GM19238 (cell line): ENCODE data around the gene CROCC2.
"Not testable (repeated sequence)": the region's sequence is repeated elsewhere in the genome, so short reads cannot be mapped to it uniquely, and the experiment has no call there.

ENCODE experiments used
- DNase-seq: peaks from one replicate; pipeline ENCODE4 v3.0.0; 2011; ENCODE audit warnings: low spot score; ENCODE audit not compliant: insufficient read length

CROCC2 gene

GRCh38 chr2:240966457-240966905 lies 60.3 kb downstream of the CROCC2 start:
- no peak for DNase-seq

- no peak for DNase-seq
Observed at GRCh38 chr2:240966906-240967680, 61.0 kb downstream of the CROCC2 start.

DNA sequence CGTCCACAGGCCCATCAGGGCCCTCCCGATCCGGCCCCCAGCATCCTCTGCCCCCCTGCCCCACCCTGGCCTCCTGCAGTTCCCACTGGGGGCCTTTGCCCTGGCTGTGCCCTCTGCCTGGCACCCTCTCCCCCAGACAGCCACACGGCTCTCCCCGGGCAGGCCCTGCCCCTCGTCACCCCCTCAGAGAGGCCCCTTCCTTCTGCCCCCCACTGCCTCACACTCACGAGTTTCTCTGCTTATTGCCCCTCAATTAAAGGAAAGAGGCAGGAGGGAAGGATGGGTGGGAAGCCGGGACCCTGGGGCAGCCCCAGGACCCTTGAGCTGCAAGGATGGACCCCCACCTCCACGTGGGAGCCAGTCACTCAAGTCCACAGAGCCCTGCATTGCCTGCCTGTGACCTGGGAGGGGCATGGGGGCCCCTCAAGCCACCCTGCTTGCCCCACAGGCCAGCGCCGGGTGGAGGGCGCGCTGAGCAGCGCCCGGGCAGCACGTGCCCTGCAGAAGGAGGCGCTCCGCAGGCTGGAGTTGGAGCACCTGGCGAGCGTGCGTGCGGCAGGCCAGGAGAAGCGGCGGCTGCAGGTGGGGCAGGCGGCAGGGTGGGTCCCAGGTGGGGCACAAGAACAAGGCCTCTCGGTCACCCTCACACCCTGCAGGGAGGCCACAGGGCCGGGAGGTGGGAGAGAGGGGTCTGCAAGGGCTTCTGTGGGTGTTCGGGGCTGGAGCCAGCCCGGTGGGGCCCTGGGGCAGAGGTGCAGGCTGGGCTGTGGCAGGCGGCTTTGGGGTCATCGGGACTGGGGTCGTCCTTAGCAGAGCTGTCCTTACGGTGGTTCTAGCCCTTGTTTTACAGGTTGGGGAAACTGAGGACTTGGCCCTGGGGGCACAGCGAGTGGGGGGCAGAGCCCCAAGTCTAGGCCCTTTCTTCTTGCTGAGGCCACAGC lies 61.8 kb downstream of the CROCC2 start:
- DNase-seq, result no peak

DNA sequence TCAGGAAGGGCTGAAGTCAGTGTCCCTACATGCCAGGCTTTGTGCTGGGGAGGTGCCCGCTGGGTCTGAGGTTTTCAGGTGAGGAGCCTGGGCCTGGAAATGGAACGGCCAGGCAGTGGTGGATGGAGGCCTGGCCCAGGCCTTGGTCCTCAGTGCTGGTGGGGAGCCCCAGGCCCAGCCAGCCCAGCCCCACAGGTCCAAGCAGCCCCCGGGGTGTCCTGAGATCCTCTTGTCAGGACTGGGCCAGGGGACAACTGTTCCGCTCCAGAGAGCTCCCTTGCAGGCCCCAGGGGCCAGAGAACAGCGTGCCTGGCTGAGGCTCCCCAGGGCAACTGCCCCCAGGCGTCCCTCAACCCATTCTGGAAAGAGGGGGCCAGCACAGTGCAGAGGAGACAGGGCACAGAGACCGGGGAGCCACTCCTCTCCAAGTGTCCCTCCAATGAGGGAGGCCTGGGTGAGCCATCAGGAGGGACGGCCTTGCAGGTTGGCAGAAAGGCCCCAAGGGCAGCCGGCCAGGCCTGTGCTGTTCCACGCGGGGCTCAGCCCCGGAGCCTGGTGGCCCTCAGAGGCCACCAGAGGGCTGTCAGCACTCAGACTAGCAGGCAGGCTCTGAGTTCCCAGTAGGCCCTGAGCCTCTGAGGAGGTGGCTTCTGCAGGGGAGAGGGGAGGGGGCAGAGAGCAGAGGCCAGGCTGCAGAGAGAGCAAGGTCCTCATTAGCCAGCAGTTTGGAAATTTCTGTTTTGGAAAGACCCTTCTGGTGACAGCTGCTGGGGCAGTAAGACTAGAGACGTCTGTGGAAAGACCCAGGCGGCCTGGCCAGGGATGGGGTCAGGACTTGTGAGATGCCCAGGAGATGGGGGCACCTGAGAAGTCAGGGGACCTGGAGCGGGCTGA lies 62.8 kb downstream of the CROCC2 start:
- DNase-seq, result no peak

- no peak for DNase-seq
Observed at GRCh38 chr2:240970104-240970503, 64.0 kb downstream of the CROCC2 start.

DNA sequence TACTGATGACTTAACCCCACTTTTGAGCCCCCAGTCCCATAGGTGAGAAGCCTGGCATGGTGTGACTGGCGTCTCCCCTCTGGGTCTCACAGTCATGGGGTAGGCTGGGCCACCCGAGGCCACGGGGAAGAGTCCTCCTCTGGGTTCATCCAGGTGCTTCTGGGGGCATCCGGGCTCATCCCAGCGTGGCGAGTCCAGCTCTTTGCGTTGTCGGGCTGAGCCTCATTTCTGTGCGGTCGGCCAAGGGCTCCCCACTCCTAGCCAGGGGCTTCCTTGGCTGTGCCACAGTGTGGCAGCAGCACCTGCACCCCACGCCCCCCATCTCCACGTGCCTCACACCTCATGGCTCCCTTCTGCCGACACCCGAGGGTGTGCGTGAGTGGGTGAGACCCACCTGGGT lies 64.7 kb downstream of the CROCC2 start:
- DNase-seq, result no peak

- DNase-seq, result no peak
Observed at GRCh38 chr2:240972201-240972600, 66.1 kb downstream of the CROCC2 start.

DNA sequence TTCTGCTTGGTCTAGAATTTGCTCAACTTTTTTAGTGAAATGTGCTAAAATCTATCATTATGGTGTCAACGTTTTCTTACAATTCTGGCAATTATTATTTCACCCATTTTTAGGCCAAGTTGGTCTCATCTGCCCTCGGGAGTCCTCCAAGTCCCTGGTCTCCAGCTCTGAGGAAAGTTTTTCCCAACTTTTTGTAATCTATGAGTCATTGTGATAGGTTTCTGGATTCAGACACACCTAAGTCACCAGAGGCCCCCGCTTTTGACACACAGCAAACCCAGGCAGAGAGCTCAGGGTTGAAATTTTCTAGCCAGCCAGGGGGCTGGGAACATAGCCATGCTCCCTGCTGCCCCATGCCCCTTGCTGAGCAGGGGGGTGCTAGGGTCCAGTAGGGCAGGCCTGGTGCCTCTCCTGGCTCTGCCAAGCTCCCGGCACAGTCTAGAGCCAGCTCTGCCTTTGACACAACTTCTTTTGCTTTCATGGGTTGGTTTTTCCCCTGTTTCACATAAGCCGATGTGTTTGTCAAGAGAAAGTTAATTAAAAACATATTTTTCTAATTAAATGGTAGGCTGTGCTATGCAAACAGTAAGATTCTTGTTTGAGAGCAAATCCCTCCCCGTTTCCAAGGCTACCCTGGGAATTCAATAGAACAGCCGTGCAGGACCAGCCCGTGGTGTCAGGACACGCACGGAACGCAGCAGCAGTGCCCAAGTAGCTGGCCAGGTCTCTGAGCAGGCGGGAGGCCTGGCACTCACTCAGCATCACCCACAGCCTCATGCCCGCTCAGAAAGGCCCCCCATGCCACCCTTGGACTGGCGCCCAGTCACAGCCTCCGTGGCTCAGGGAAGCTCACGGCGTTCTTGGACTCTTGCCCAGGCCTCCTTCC lies 66.7 kb downstream of the CROCC2 start:
- DNase-seq, result no peak

- no peak for DNase-seq
Observed at GRCh38 chr2:240974771-240975572, 68.8 kb downstream of the CROCC2 start.

DNA sequence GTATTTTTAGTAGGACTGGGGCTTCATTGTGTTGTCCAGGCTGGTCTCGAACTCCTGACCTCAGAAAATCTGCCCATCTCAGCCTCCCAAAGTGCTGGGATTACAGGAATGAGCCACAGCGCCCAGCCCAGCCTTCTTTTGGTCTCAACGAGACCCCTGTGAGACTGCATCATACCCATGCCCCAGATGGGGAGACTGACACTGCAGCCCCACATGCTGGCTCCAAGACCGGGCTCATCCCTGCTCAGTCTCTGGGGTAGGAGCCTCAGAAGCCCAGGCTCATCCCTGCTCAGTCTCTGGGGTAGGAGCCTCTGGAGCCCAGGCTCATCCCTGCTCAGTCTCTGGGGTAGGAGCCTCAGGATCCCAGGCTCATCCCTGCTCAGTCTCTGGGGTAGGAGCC lies 69.8 kb downstream of the CROCC2 start:
- not testable (repeated sequence) for DNase-seq

GRCh38 chr2:240981280-240981679 lies 75.1 kb downstream of the CROCC2 start:
- no peak for DNase-seq

- DNase-seq, result no peak
Observed at GRCh38 chr2:240981871-240982800, 76.0 kb downstream of the CROCC2 start.

DNA sequence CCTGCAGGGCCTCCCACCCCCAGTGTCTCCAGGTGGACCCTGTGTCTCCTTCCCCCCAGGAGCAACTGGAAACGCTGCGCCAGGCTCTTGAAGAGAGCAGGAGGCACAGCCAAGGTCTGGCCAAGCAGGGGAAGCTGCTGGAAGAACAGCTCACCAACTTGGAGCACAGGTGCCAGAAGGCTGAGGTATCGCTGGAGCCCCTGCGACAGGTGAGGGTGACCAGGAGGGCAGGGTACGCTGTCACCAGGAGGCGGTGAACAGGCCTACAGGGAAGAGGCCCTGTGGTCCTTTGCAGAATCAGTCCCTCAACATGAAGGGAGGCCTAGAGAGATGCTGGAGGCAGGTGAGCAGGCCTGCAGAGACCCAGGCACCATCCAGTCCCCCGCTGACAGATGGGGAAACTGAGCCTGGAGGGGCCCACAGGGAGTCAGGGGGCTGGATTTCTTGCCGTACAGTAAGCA lies 76.7 kb downstream of the CROCC2 start:
- DNase-seq, result no peak

DNA sequence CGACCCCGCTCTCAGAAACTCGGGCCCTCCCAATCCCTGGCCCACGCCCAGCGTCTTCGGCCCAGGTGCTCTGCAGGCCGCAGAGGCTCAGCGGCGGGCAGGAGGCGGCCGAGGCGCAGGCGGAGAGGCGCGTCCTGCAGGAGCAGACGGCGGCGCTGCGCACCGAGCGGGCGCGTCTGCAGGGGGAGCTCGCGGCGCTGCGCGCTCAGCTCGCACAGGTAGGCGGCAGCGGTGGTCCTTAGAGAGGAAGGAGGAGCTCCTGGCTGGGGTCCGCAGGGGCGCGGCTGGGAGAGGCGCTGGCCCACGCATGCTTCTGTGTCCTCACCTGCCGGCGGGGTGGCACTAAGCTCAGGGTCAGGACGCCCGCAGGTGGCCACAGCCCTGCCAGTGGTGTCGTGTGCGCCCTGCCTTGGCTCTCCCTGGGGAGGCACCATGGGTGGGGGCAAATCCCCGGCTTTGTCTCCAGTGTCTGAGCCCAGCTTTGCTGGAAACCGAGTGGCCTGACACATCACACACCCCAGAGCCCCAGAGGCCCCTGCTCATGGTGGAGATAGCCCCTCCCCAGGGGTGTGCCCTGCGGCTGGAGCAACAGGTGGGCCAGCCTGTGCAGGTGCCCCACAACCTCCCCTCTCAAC lies 77.3 kb downstream of the CROCC2 start:
- DNase-seq, result no peak

DNA sequence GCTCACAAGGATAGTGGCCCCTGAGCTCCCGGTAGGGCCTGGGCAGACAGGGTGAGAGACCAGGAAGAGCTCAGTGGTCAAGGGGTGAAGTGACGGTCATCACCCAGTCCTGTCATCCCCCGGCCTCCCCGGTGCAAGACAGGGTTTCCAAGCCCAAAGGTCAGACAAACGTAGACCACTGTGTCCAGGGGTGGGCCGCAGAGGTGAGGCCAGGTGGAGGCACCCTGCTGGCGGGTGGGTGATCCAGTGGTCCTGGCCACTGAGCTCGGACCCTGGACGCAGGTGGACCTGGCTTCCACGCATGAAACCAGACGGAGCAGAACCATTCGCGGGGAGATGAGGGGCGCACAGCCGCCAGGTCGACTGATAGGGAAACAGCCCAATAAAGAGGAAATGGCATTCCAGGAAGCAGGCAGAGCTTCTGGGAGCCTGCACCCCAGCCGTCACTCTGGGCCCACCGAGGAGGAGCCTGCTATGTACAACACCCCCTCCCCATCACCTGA lies 77.9 kb downstream of the CROCC2 start:
- DNase-seq, result no peak

- DNase-seq, result no peak
Observed at GRCh38 chr2:240985881-240986786, 80.0 kb downstream of the CROCC2 start.
